HFF-Myc (cell line): ENCODE data around the gene TMEM238.

Experiments used
- DNase-seq: peaks from one replicate; pipeline ENCODE4 v3.0.0-alpha.2; 2011; ENCODE audit warnings: low read depth; ENCODE audit errors: extremely low read depth
- H3K4me3 ChIP-seq: replicated peaks from 2 replicates; pipeline ENCODE4 v1.5.1; 2011; ENCODE audit warnings: low read depth, mild to moderate bottlenecking, control low read depth, low read length
- TF ChIP-seq, protein P1 (sequence below): IDR thresholded peaks from 2 replicates; pipeline ENCODE4 v1.5.1; 2012; ENCODE audit warnings: mild to moderate bottlenecking, low read depth, low read length, control low read depth; ENCODE audit errors: missing control alignments

Gene TMEM238

DNA sequence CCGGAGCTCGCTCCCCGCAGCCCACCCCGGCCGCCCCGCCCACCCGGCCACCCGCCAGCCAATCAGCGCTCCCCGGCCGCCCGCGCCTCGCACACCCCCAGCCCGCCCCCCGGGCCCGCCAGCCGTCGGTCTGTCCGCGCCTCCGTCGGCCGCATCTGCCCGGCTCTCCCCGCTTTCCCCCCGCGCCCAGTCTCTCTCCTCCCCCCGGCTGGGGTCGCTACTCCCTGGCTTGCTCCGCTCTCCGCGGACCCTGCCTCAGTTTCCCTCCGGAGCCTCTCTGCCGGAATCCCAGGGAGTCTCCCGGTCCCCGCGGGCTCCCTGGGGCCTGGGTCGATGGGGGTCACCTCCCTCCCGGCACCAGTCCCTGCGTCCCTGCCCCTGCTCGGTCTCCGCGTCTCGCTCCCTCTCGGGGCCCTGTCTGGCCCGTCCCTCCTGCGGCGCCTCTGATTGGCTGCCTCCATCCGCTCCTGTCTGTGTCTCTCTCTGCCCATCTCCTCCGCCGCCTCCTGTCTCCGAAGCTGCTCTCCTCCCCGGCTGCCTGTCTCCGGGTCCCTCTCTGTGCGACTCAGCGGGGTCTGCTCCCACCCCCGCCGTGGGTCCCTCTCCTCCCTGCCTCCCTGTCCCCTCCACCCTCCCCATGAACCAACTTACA, 14.3 kb downstream of the TMEM238 start:
- DNase-seq, result no peak
- TF ChIP-seq, protein P1, sequence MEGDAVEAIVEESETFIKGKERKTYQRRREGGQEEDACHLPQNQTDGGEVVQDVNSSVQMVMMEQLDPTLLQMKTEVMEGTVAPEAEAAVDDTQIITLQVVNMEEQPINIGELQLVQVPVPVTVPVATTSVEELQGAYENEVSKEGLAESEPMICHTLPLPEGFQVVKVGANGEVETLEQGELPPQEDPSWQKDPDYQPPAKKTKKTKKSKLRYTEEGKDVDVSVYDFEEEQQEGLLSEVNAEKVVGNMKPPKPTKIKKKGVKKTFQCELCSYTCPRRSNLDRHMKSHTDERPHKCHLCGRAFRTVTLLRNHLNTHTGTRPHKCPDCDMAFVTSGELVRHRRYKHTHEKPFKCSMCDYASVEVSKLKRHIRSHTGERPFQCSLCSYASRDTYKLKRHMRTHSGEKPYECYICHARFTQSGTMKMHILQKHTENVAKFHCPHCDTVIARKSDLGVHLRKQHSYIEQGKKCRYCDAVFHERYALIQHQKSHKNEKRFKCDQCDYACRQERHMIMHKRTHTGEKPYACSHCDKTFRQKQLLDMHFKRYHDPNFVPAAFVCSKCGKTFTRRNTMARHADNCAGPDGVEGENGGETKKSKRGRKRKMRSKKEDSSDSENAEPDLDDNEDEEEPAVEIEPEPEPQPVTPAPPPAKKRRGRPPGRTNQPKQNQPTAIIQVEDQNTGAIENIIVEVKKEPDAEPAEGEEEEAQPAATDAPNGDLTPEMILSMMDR, result no peak
- peak overlapping the region; percentile 47 for H3K4me3 ChIP-seq

DNA sequence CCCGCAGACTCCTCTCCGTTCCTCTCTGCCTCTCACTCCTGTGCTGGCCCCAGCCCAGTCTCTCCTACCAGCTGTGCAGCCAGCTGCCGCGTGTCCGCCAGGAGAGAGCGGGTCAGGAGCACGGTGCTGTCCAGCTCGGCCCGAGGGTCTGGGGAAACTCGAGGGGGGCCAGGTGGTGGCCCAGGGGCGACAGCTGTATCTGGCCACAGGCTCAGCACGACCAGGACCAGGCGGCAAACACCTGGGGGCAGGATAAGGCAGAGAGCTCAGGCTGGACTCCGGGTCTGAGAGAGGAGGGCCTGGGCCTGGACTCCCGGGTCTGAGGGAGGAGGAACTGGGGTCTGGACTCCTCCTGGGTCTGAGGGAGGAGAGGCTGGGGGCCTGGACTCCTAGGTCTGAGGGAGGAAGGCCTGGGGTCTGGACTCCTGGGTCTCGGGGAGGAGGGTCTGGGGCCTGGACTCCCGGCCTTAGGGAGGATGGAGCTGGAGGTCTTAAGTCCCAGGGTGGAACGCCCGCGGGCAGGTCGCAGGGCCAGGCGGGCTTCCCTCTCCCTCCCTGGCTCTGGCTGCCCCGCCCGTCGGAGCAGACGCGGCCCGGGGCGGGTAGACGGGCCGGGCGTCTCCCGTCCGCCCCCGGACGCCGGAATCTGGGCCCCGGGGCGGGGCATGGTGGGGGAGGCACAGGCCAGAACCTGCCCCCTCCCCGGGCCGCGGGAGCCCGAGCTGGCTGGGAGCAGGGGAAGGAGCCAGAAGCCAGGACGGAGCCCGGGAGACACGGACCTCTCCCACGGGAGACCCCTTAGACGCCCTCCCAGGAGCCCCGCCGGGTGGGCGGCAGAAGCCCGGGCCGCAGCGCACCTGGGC, 15.2 kb downstream of the TMEM238 start:
- peak overlapping the region; percentile 35 for H3K4me3 ChIP-seq
- no peak for DNase-seq
- TF ChIP-seq, protein P1, result no peak

- no peak overlapping the region for H3K4me3 ChIP-seq
- DNase-seq, result no peak
- TF ChIP-seq, protein P1, result no peak
Observed at GRCh38 chr19:55368106-55368505, 16.0 kb downstream of the TMEM238 start.

DNA sequence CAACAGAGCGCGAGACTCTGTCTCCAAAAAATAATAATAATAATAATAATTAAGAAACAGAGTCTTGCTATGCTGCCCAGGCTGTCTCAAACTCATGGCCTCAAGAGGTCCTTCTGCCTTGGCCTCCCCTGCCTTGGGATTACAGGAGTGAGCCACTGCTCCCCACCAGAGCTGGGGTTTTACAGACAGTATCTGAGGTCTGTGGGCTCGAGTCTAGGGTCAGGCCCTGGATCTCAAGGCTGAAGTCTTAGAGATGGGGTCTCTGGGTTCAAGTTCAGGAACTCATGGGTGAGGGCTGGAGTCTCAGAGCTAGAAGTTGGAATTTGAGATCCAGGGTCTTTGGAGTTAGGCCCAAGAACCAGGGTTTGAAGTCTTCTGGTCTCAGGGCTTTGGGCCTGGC, 17.3 kb downstream of the TMEM238 start:
- no peak overlapping the region for H3K4me3 ChIP-seq
- DNase-seq, result no peak
- TF ChIP-seq, protein P1, result no peak

- no peak for DNase-seq
- TF ChIP-seq, protein P1, result no peak
- H3K4me3 ChIP-seq, result no peak overlapping the region
Observed at GRCh38 chr19:55365964-55366363, 18.1 kb downstream of the TMEM238 start.

DNA sequence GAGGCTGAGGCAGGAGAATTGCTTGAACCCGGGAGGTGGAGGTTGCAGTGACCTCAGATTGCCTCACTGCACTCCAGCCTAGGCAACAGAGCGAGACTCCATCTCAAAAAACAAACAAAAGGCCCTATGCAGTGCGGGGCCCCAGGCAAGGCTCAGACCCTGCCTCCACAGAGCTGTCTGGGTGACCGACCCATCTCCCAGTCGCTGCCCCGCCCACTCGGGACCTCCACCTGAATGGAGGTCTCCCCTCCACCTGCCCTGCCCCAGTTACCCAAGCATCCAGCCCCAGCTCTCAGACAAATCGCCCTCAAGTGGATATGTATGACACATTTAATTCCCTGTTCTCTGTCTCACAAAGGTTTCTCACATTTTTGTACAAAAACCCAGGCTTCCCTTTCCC, 18.8 kb downstream of the TMEM238 start:
- no peak for DNase-seq
- TF ChIP-seq, protein P1, result no peak
- H3K4me3 ChIP-seq, result no peak overlapping the region
